Central memory CD4-positive, alpha-beta T cell (primary cell): Measurements from ENCODE around the gene TCF21.
"Not testable (repeated sequence)": the region's sequence is repeated elsewhere in the genome, so short reads cannot be mapped to it uniquely, and the experiment has no call there.

Experiments
- DNase-seq: peaks from one replicate; pipeline ENCODE4 v3.0.0; 2022

Gene TCF21

DNA sequence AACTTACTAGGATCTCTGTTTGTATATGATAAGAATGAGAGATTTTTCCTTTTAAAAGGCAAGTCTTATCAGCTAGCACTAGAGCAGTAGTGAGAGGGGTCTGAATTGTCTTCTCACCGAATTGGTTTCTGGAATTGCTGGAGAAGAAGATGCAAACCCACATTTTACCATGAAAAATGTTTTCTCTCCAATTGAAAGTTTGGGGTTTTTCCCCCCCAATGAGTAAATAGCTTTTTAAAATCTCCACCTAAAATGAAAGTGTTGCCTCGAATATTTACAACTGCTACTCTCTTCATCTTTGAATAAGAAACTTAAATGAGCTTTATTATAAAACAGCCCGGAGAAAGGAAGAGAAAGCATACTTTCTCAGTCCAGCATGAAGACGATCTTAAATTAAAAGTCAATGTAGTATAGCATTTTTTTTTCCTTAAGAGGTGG is 1.8 kb downstream of the TCF21 start:
- no peak for DNase-seq

DNA sequence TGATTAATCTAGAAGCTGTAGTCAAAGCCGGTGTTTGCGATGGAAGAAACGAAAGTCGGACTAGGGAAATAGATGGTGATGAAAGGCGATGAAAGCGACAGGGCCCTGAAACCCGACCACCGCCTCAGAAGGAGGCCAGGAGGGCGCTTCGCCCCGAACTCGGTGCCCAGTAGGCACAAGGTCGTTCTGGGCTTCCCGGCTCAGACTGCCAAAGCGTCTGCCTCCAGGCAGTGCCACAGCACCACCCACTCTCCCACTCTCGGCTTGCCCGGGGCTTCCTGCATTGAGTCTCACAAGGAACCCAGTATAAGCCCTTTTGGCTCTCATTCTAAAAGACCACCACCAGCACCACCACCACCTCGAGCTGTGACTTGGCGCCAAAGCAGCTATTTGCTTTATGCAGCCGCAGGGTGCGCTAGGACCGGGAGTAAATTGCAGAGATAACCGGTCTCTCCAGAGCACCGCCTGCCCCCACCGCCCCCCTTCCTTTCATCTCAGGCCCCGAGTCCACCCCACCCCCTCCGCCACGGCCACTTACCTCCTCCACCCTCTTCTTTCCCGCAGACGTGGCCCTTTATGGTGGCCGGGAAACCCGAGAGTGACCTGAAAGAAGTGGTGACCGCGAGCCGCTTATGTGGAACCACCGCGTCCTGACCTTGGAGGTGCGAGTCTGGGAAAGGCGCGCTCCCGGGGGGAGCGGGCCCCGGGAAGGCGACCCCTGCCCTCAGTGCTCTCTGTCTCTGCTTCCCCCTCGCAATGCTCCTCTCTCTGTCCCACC is 2.4 kb downstream of the TCF21 start:
- no peak for DNase-seq

DNA sequence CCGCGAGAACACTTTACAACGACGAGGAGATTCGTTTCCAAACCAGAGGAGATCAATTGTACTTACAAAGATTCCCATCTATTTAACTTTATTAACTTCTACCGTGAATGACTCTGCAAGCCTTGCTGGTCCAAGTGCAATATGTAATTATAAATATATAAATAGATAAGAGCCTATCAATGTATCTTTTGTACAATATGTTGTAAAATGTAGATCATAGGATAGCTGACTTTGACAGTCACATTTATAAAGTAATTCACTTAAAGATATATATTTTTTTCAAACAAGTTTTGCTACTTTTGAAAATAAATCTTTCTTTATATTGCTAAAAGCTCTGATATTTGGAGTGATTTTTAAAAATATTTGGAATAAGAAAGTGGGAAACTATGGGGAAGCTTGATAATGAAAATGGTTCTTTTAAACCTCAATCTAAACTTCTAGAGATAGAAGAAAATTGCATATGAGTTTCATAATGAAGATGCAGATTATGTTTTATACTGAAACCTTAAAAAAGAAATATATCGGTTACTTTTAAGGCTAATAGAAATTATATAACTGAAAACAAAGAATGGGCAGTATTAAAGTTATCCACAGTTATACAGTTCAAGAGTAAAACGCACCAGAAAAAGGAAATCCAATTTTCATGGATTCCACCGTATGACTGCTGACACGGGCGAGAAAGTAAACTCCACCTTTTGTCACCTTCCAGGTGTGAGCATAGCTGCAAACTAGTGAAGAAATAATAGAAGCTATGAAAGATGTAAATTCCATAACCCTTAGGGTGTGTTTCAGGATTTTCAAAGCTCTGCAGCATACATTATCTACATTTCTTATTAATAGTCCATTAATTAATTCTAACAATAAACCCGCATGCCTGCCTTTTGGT is 3.3 kb downstream of the TCF21 start:
- no peak for DNase-seq

DNA sequence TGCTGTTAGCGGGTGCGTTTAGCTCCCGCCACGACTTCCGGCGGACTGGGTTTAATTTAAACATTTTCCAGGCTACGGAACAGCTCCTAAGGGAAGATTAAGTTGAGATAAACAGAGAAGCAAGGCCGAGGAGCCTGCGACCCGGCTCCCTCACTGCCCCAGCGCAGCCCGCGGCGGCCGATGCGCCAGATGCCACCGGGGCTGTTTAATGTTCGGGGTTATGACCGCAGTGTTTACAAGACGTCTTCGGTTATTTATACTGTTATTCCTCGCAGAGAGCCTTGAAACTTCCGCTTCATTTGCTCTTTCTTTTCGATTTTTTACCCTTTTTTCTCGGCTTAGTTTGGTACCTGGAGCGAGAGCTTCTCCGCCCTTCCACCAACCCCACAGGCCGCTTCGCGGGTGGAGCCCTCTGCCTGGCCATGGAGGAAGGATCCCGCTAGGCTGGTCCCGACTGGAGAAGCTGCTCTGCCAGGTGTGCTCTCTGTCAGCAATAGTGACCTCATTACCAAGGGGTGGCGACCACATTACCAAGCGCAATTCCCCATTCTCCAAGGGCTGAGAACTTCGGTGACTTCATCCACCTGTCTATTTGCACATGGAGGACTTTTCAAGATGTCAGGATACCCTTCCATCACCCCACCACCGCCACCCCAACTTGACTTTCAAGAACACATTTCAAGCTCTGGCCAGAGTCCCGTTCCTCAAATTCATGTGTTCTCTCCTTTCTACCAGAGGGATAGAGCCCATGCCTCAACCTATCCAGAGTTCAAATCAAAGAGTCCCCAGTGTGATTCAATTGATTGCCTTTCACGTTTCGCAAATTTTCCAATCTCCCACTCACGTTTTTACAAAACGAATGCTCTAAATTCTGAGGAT is 4.1 kb downstream of the TCF21 start:
- no peak for DNase-seq

DNA sequence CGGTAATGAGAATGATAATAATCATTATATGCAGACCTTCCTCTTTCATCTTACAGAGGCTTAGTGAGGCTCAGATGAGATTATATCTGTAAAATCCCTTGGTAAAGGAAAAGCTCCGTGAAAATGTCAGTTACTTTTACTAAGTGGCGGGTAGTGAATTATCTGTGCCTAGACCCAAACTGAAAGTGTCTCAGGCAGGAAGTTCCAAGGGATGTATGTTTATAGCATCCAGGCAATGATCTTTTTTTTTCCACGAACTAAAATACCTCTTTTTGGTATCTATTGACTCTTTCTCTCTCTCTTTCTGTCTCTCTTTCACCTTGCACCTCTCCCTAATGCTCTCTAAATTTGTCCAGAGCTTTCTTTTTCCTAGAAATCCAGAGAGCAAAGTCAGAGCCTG is 5.0 kb downstream of the TCF21 start:
- DNase-seq = no peak

DNA sequence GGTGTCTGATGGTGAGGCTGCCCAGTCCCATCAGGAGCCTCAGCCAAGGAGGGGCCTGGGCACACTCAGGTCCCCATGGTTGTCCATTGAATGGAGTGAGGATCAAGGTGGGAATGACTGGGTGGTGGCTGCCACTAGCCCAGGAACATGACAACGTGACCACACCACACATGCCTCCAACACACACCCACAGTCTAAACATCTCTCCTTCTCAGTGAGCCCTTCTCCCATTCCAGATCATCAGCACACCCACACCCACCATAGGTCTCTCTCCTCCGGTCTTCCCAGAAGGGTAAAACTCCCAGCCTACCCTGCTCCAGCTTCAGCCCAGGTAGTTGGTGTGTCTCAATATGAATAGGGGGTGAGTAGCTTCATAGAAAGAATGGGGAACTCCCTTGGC is 5.5 kb downstream of the TCF21 start:
- DNase-seq = no peak

DNA sequence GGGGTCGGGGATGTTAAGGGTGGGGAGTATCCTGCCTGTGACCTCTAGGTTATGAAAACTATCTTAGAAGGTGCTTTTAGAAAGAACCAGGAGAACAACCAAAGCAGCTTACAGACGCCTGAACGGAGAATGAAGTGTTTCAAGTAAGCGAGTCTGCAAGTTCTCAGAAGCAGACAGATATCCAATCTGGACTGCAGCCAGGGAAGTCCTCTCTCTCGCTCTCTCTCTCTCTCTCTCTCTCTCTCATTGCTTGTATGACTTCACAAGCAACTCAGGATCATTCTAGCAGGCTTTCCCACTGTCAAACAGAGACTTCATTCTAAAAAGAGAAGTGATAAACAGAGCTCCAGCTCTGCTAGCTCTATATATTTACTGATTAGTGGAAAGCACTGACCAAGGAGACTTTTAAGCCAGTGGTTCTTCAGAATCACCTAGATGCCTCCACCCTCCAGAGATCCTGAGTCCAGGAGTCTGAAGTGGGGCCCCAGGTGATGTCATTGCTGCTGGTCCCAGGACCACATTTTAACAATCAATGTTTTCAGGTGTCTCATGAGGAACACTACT is 6.0 kb downstream of the TCF21 start:
- no peak for DNase-seq

DNA sequence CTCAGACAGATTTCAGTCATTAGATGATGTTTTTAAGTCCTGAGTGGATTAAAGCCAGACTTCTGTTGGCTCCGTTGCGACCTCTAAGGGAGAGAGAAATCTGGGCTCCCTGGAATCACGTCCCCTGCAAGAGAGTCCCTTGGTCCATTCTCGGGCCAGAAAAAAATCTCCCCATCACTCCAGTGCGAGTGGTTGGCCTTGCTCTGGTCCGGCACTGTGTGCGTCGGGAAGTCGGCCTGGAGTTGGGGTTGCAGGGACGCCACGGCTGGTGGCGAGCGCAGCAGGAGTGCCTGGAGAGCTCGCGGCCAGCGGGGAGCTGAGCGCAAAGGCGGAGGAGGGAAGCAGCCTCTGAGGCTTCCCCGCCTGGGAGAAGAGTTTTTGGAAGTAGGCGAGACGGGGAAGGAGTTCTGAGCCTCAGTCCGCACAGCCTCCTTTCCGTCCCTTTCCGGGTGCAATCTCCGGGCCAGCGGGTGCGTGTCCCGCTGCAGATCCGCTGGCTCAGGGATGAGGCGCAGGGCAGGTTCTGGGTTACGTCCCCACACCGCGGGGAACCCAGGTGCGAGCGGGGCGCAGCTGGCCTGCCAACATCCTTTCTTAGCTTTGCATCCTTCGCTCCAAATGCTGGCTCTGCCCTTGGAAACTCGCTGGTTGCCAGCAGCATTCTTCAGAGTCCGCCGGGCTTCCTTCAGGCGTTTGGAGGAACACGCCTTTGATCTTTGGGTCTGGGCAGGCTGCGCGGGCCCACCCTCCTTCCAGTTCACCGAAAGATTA is 6.8 kb downstream of the TCF21 start:
- no peak for DNase-seq

DNA sequence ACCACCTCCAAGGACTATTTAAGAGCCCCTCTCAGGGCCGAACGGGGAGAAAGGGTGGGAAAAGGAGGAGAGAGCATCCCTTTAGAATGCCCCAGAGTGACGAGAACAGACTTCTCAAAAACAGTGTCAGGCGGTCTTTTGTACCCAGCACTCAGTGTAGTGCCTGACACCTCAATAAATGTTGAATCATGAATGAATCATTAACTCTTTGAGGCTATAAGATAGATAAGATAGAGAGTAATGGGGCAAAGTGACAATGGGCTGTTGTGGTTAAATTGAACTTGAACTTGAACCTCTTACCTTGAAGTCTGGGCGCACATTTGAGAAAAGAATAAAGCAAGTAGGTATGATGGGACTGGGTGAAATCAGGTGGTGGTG is 7.4 kb downstream of the TCF21 start:
- DNase-seq = no peak

DNA sequence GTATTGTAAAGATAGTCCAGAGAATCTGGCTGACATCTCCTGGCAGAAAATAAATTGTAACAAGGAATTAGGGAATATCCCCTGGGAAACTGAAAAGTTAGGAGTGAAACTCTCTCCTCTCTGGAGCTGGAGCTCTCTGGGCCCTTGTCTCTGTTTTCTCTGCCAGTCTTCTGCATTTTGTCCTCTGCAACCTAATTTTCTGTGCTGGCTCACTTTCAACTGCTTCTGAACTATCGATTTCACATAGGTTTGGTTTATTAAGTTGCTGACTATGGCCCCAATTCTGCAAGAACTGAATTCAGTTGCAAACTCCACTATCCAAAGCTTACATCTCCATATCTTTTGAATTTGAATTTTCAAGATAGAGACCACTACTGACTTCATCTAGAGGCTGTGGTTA is 9.3 kb downstream of the TCF21 start:
- DNase-seq = no peak

DNA sequence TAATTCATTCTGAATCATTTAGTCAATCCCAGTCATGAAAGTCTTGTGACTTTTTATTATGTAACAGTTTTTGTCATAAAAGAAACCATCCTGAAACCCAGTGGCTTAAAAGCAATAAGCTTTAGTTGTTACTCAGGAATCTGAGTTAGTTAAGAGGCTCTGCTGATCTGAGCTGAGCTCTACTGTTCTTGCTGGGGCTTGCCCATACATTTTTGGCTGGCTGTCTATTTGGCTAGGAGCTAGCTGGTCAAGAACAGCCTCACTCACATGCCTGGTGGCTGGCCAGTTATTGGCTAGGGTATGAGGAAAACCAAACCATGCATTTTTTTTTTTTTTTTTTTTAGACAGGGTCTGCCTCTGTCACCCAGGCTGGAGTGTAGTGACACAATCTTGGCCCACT is 10.6 kb downstream of the TCF21 start:
- no peak for DNase-seq

DNA sequence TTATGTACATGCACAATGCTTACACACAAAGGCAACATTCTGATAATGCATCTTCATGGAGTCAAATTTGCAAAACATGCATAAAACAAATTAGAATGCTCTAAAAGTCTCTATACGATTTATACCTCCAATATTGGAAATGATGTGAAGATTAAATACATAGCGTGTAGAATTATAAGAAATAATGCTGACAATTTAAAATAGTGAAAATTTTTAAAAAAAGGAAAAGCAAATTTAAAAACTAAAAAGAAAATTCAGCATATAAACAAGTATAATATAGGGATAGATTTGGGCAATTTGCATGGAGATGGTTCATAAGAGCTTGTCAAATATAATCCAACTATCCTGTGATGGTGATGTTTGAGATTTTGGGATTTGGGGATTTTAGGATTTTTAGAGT is 14.9 kb downstream of the TCF21 start:
- no peak for DNase-seq

DNA sequence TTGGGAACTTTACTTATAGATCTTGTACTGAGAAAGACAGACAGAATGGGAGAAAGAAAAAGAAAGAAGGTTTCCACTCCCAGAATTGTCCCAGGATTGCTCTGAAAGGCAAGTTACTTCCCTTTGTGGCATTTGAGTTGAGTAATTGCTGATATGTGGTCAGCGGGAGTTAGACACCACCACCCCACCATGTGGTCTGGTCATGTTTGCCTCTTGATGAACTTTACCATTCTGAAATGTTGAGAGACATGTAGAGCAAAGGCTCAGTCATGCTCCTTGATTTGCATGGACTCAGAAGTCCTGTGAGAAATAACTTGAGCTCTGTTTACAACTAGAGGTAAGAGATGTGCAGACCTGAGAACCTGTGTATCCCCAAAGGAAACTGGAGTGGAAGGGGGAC is 17.1 kb downstream of the TCF21 start:
- DNase-seq = no peak

DNA sequence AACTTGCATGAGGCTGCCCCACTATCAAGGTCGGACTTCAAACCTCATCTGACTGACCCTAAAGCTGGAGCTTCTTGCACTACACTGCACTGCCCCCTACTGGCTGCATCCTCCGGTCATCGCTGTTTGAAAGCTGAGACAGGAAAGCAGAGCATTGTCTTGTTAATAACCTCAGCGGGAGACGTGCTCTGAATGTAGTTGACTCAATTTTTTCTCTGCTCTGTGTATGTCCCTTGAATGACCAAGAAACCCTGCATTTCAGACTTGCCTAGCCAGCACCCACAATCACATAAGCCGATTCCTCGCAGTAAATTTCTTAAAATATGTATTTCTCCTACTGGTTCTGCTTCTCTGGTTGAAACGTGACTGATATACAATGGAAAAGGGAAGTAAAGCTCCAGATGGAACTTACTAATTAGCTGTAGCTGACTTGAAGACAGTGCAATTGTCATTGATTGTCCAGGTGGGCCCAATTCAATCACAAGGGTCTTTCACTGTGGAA is 27.8 kb downstream of the TCF21 start:
- peak; percentile 45 for DNase-seq

DNA sequence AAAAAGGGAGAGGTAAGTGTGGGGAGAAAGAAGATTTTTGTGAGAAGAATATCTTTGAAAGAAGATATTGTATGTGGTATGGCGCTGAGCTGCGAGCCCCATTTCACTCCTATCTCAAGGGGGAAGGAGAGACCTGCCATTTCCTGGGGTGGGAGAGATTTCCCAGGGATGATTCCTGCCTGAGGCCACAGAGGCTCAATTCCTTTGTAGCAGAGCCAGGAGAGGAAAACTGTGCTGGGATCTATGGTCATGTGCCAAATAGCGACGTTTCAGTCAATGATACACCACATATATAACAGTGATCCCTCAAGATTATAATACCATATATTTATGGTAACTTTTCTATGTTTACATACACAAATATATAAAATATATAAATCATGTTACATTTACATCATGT is 28.9 kb downstream of the TCF21 start:
- DNase-seq = no peak

DNA sequence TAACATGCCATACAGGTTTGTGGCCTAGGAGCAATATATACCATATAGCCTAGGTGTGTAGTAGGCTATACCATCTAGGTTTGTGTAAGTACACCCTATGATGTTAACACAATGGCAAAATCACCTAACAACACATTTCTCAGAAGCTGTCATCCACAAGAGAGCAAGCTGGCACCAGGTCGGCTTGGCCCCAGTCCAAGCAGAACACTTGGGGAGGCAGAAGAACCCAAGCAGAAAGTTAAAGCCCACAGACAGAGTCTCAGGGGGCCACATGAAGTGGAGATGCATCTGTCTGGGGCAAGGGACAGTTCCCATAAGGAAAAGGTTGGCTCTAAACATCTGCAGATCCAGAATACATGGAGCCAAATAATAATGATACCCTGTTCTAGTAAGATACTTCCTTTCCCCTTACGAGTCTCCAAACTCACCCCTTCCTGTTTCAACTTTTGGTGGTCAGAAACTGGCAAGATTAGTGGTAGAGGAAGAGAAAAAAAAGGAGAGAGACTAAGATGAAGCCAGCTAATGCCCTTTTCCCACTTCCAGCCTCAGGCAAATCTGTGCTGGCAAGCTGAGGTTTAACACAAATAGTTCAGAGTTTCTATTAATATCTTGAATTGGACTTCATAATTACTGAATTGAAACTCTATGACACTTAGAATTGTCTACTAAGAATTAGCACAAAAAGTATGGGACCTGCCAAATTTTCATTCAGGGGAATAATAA is 29.5 kb downstream of the TCF21 start:
- no peak for DNase-seq

DNA sequence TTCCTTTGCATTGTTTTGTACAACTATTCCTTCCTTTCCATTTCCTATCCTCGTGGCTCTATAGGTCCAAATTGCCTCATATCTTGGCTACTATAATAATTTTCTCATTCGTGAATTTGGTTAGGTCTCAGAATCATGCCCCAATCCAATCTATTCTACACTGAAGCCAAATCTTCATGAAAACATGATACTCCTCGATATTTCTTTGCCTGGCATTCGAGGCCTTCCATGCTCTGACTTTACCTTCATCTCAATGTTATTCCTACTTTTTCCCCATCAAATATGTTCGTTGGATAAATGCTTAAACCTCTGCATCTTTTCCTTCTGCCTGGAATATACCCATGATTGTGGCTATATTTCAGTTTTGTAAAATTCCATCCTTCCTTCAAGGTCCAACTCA is 30.4 kb downstream of the TCF21 start:
- DNase-seq = no peak

DNA sequence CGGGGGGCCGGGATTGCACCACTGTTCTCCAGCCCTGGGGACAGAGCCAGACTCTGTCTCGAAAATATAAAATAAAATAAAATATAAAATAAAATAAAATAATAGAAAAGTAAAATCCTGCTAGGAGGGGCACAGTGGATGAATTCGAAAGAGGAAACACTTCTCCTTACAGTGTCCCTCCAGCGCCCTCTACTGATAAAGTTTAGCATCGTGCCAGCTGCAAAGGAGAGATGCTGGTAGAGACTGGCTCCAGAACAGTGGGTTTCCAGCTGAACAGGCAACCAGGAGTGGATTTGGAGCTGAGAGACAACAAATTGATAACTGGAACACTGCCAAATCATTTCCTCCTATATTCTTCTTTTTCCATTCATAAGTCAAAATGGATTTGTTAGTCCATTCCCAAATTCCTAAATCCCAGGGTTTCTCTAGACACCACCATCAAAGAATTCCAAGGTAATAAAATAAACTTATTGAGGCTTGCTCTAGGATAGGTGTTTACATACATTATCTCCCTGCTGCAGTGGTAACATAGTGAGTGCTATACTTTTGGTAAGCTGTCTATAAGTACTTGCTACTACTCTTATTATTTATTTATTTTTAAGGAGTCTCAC is 32.4 kb downstream of the TCF21 start:
- peak; percentile 53 for DNase-seq

DNA sequence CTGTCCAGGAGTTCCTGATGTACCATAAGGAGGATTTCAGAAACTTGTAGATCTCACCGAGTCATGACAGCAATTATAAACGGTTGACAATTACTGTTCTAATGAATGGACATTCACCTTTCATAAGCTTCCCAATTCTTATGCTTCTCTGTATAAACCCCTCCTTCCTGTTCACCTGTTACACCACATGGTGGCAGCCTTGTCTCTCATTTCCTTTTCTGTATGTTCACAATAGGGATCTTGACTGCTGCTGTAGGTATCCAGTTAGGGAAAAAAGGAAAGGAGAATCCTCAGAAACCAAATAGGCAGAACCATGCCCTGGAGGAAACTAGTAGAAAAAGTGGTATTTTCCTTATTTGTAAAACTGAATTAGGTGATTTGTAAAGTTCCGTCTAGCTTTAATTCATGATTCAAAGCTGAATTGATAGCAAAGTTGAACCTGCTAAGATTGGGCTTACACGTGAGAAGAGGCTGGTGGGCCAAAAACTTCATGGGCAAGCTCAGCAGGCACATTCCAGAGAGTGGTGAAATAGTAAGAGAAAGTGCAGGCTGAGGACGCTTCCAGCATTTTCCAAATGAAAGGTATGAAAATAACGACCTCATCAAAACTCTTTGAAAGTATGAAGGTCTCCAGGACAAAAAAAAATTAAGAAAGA is 35.2 kb downstream of the TCF21 start:
- peak; percentile 52 for DNase-seq

DNA sequence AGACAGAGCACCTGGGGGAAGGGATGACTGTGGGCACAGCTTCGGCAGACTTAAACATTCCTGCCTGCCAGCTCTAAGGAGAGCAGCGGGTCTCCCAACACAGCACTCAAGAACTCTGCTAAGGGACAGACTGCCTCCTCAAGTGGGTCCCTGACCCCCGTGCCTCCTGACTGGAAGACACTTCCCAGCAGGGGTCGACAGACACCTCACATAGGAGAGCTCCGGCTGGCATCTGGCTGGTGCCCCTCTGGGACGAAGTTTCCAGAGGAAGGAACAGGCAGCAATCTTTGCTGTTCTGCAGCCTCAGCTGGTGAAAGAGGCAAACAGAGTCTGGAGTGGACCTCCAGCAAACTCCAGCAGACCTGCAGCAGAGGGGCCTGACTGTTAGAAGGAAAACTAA is 42.3 kb downstream of the TCF21 start:
- DNase-seq = not testable (repeated sequence)
